OCI-LY7 (cell line): Measurements from ENCODE around the gene DUSP7. TPM values are rescaled to one million over a fixed set of nuclear protein-coding genes. Genes with fewer than 3 reads are reported as not detected.

ENCODE experiments used
- BruUV-seq: library from RNA; stranded (reverse); fragments of 400-500 nt; replicated peaks from 2 replicates; lab custom pipeline; 2021; lab: Mats Ljungman, UMichigan
- CTCF ChIA-PET: fragments of 300-600 bp; sonication (Branson Sonifier 250); formaldehyde crosslinking; loops from one replicate; lab custom pipeline; 2022; ENCODE audit warnings: antibody characterized with exemption; ENCODE audit not compliant: unreplicated experiment; lab: Charles Lee
- POLR2A ChIA-PET: fragments of 300-600 bp; sonication (Branson Sonifier 250); formaldehyde crosslinking; loops from one replicate; lab custom pipeline; 2022; ENCODE audit warnings: antibody characterized with exemption; lab: Charles Lee
- DNase-seq: peaks from one replicate; pipeline ENCODE4 v3.0.0-alpha.2; 2015; ENCODE audit warnings: low spot score
- H2AFZ ChIP-seq: fragments of 200-600 bp; sonication (generic), shearing (Covaris generic); 2 replicates; pipeline ENCODE4 v1.6.1; 2014; ENCODE audit warnings: mild to moderate bottlenecking, antibody characterized with exemption, low read length, moderate library complexity
- H3K27ac ChIP-seq: fragments of 200-600 bp; sonication (generic); 2 replicates; pipeline ENCODE4 v1.5.1; 2014; ENCODE audit warnings: mixed run types, low read depth, mild to moderate bottlenecking, moderate library complexity, low read length, inconsistent platforms; ENCODE audit not compliant: poor library complexity, severe bottlenecking
- H3K36me3 ChIP-seq: fragments of 200-600 bp; sonication (generic); 2 replicates; pipeline ENCODE4 v1.6.1; 2014; ENCODE audit warnings: mild to moderate bottlenecking, antibody characterized with exemption, low read length, moderate library complexity, mixed read lengths; ENCODE audit not compliant: insufficient read depth
- H3K4me1 ChIP-seq: fragments of 200-600 bp; sonication (generic); 2 replicates; pipeline ENCODE4 v1.5.1; 2014; ENCODE audit warnings: mild to moderate bottlenecking, low read length; ENCODE audit not compliant: insufficient read depth, poor library complexity, severe bottlenecking
- H3K4me2 ChIP-seq: fragments of 200-600 bp; sonication (generic); 2 replicates; pipeline ENCODE4 v1.6.1; 2014; ENCODE audit warnings: mild to moderate bottlenecking, low read length
- H3K4me3 ChIP-seq: fragments of 200-600 bp; sonication (generic); 2 replicates; pipeline ENCODE4 v1.5.1; 2014; ENCODE audit warnings: mild to moderate bottlenecking, low read depth, low read length; ENCODE audit not compliant: poor library complexity, severe bottlenecking
- H3K79me2 ChIP-seq: fragments of 200-600 bp; sonication (generic); 2 replicates; pipeline ENCODE4 v1.6.1; 2016; ENCODE audit warnings: low read depth, mild to moderate bottlenecking, low read length, moderate library complexity, mixed read lengths; ENCODE audit not compliant: insufficient read depth
- H3K9me2 ChIP-seq: fragments of 200-600 bp; sonication (generic); 2 replicates; pipeline ENCODE4 v1.6.1; 2016; ENCODE audit warnings: mild to moderate bottlenecking, low read length, mixed read lengths; ENCODE audit not compliant: insufficient read depth
- H3K9me3 ChIP-seq: fragments of 200-600 bp; sonication (generic); 2 replicates; pipeline ENCODE4 v1.6.1; 2014; ENCODE audit warnings: mild to moderate bottlenecking, mixed run types, low read length, mixed read lengths
- H4K20me1 ChIP-seq: fragments of 200-600 bp; sonication (generic); 2 replicates; pipeline ENCODE4 v1.6.1; 2014; ENCODE audit warnings: mild to moderate bottlenecking, antibody characterized with exemption, low read length, moderate library complexity, mixed read lengths; ENCODE audit not compliant: insufficient read depth
- CTCF ChIP-seq: fragments of 200-600 bp; sonication (generic); conservative IDR thresholded peaks from 2 replicates; pipeline ENCODE4 v1.5.1; 2014; ENCODE audit warnings: mild to moderate bottlenecking, antibody characterized with exemption, low read length, moderate library complexity, mixed read lengths
- EZH2phosphoT487 ChIP-seq: fragments of 200-600 bp; sonication (generic); IDR thresholded peaks from 2 replicates; pipeline ENCODE4 v1.6.1; 2018; ENCODE audit warnings: low read depth, borderline replicate concordance, mild to moderate bottlenecking, mixed run types, antibody characterized with exemption, low read length, moderate library complexity, mixed read lengths
- intact Hi-C: fragments of 100-400 bp; cut with micrococcal nuclease; formaldehyde crosslinking; loops from one replicate; pipeline ENCODE4 v1.10.0; 2022; ENCODE audit not compliant: unreplicated experiment
- total RNA-seq, 2 experiments: library from RNA; depleted of rRNA in 1 of 2; stranded (reverse); fragments of >200 nt in 1 of 2; shearing (Covaris generic) in 1 of 2; gene quantifications; 2 replicates each; pipeline ENCODE4 v1.2.3, GENCODE V29; 2014 to 2022

Gene DUSP7
- total RNA-seq, 2 experiments from 2014 or later: 11.4 to 14.4 TPM

DNA sequence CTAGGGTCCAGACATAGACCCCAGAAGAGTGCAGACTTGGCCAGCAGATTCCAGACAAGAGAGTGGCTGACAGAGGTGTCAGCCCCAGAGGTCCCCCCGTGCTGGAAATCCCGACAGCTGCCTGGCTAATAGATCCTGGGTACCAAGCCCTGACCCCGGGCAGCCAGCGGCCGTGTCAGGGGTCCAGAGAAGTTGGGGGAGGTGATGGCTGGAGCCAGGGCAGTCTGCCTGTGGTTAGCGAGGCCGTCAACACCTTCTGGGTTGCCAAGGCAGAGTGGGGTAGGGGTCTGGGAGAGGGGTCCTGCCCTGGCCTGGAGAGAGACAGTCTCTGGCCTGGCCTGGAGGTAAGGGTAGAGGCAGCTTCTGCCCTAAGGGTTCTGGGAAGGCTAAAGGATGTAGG, 35.6 kb downstream of the DUSP7 start:
- no peak for TF ChIP-seq CTCF
- no peak for TF ChIP-seq EZH2phosphoT487
- ChIA-PET CTCF (no interaction called here), POLR2A (no interaction called here)
- Histone ChIP-seq H3K36me3 (no peaks in the 10 kb centered on the region), H3K9me2 (no peaks in the 10 kb centered on the region), H3K79me2 (no peaks in the 10 kb centered on the region), H2AFZ (no peak overlapping the region), H3K4me1 (peaks cover 9% of the 10 kb centered on the region), H3K27ac (no peak overlapping the region), H3K9me3 (no peaks in the 10 kb centered on the region), H3K4me2 (no peak overlapping the region), H4K20me1 (no peaks in the 10 kb centered on the region), H3K4me3 (no peak overlapping the region)
- no TSS peak for BruUV-seq
- no peak for DNase-seq
- intact Hi-C loops: no loop called here

DNA sequence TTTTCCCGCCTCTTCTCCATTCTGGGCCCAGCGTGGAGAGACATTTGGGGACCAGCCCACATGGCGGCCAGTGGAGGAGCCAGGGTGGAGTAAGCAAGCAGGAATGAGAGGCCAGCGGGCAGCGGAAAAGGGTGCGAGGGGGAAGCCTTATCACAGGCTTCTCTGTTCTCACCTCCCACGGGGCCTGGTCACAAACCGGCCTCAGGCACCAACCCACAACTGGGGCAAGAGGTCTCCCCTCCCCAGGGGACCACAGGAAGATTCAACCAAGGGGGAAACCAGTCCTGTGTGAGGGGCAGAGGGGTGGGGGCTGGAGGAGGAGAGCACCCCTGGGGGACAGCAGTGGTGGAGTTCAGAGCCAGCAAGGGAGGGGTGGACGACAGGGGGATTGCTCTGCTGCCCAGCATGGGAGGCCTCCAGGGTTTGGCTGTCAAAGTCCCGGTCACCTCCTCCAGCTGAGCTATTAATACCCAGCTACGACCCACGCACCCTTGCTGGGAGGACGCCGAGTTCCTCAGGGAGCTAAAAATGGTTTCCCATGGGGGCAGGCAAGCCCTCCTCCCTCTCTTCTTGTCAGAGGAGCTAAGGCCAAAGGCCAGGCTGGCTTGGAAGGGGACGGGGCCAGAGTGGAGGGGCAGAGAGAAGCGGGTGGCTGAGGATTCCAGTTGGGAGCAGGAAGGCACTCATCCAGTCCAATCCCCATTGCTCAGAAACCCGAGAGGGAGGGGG, 36.9 kb downstream of the DUSP7 start:
- BruUV-seq: no TSS peak
- Histone ChIP-seq H3K27ac (no peak overlapping the region), H3K36me3 (no peaks in the 10 kb centered on the region), H3K4me1 (peaks cover 9% of the 10 kb centered on the region), H3K79me2 (no peaks in the 10 kb centered on the region), H3K4me3 (no peak overlapping the region), H4K20me1 (no peaks in the 10 kb centered on the region), H2AFZ (no peak overlapping the region), H3K4me2 (no peak overlapping the region), H3K9me2 (no peaks in the 10 kb centered on the region), H3K9me3 (no peaks in the 10 kb centered on the region)
- POLR2A ChIA-PET: no interaction called here
- intact Hi-C loops: no loop called here
- TF ChIP-seq CTCF (no peak), EZH2phosphoT487 (no peak)
- no peak for DNase-seq
- CTCF ChIA-PET: no interaction called here

DNA sequence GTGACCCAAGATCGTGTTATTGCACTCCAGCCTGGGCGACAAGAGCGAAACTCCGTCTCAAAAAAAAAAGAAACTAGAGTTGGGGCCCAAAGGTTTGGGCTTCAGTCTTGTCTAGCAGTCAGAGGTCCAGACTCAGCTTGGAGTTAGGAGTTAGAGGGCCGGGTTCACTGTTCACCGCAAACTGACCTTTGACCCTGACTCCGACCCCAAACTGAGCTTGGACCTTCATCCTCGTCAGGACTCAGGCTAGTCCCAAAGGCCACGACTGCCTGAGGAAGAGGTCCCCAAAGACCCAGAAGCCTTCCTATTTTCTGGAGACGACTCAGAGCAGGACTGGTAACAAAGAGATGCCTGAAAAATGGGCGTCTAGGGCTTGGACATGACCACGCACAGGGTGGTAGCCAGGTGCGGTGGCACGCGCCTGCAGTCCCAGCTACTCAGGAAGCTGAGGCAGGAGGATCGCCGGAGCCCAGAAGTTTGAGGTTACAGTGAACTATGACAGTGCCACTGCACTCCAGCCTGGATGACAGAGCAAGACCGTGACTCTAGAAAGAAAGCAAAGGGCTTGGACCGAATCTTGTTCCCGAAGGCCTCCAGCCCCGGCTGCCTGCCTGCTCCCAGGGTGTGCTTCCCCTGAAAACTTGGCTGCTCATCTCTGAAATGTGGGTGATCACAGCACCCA, 37.9 kb downstream of the DUSP7 start:
- POLR2A ChIA-PET: no interaction called here
- Histone ChIP-seq H3K4me2 (no peak overlapping the region), H3K4me3 (no peak overlapping the region), H2AFZ (no peak overlapping the region), H3K9me3 (no peaks in the 10 kb centered on the region), H3K4me1 (peaks cover under 1% of the 10 kb centered on the region), H3K36me3 (no peaks in the 10 kb centered on the region), H3K9me2 (no peaks in the 10 kb centered on the region), H4K20me1 (no peaks in the 10 kb centered on the region), H3K79me2 (no peaks in the 10 kb centered on the region), H3K27ac (no peak overlapping the region)
- CTCF ChIA-PET: no interaction called here
- BruUV-seq: no TSS peak
- intact Hi-C loops: no loop called here
- TF ChIP-seq EZH2phosphoT487 (no peak), CTCF (no peak)
- DNase-seq: no peak
